SK-N-SH treated with all-trans-retinoic acid at 6 μM for 48 hours (cell line): Measurements from ENCODE around the gene TBC1D2.

ENCODE experiments used
- CSDC2 ChIP-seq: fragments of 250-450 bp; sonication (Bioruptor Pico); IDR thresholded peaks from 2 replicates; pipeline ENCODE4 v1.5.0; 2020; ENCODE audit warnings: mild to moderate bottlenecking, moderate library complexity
- ISL1 ChIP-seq: fragments of 250-450 bp; sonication (Bioruptor Pico); IDR thresholded peaks from 2 replicates; pipeline ENCODE4 v2.1.2; 2022; ENCODE audit warnings: mild to moderate bottlenecking, moderate library complexity
- SNAI2 ChIP-seq: fragments of 250-450 bp; sonication (Bioruptor Pico); IDR thresholded peaks from 2 replicates; pipeline ENCODE4 v1.5.0; 2020; ENCODE audit warnings: mild to moderate bottlenecking, moderate library complexity
- ZFP30 ChIP-seq: fragments of 450-650 bp; formaldehyde crosslinking; IDR thresholded peaks from 2 replicates; pipeline ENCODE4 v1.5.0; 2022; ENCODE audit warnings: mild to moderate bottlenecking, moderate library complexity
- ZNF565 ChIP-seq: fragments of 450-650 bp; formaldehyde crosslinking; conservative IDR thresholded peaks from 2 replicates; pipeline ENCODE4 v1.5.0; 2020; ENCODE audit warnings: low read depth, mild to moderate bottlenecking, moderate library complexity
- TF ChIP-seq, protein P1 (sequence below): fragments of 250-450 bp; sonication (Bioruptor Pico); IDR thresholded peaks from 2 replicates; pipeline ENCODE4 v1.5.1; 2020; ENCODE audit warnings: low read depth, mild to moderate bottlenecking, moderate library complexity
- TF ChIP-seq, protein P2 (sequence below): fragments of 250-450 bp; sonication (Bioruptor Pico); IDR thresholded peaks from 2 replicates; pipeline ENCODE4 v1.8.0; 2020; ENCODE audit warnings: mild to moderate bottlenecking, moderate library complexity, borderline replicate concordance
- TF ChIP-seq, protein P3 (sequence below): fragments of 250-450 bp; sonication (Bioruptor Pico); IDR thresholded peaks from 2 replicates; pipeline ENCODE4 v1.5.0; 2020; ENCODE audit warnings: mild to moderate bottlenecking, moderate library complexity

DNA sequence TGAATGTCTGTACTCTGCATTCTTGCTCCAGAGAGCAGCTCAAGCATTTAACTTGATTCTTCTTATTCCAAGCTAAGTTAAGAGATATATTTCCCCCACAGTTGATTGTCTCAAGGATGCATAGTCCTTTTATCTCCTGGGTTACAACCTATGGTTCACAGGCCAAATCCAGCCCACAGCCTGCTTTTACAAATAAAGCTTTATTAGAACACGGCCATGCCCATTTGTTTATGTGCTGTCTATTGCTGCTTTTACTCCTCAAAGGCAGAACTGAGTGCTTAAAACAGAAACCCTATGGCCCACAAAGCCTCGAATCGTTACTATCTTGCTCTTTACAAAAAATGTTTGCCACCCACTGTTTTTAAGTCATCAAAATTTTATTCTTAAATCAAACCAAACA lies 25.8 kb downstream of the TBC1D2 start:
- TF ChIP-seq, protein P1, sequence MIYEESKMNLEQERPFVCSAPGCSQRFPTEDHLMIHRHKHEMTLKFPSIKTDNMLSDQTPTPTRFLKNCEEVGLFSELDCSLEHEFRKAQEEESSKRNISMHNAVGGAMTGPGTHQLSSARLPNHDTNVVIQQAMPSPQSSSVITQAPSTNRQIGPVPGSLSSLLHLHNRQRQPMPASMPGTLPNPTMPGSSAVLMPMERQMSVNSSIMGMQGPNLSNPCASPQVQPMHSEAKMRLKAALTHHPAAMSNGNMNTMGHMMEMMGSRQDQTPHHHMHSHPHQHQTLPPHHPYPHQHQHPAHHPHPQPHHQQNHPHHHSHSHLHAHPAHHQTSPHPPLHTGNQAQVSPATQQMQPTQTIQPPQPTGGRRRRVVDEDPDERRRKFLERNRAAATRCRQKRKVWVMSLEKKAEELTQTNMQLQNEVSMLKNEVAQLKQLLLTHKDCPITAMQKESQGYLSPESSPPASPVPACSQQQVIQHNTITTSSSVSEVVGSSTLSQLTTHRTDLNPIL (CRISPR knock-in tag): no peak
- TF ChIP-seq CSDC2: no peak
- no peak for TF ChIP-seq ZFP30 (CRISPR knock-in tag)
- TF ChIP-seq, protein P2, sequence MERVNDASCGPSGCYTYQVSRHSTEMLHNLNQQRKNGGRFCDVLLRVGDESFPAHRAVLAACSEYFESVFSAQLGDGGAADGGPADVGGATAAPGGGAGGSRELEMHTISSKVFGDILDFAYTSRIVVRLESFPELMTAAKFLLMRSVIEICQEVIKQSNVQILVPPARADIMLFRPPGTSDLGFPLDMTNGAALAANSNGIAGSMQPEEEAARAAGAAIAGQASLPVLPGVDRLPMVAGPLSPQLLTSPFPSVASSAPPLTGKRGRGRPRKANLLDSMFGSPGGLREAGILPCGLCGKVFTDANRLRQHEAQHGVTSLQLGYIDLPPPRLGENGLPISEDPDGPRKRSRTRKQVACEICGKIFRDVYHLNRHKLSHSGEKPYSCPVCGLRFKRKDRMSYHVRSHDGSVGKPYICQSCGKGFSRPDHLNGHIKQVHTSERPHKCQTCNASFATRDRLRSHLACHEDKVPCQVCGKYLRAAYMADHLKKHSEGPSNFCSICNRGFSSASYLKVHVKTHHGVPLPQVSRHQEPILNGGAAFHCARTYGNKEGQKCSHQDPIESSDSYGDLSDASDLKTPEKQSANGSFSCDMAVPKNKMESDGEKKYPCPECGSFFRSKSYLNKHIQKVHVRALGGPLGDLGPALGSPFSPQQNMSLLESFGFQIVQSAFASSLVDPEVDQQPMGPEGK (CRISPR knock-in tag): no peak
- no peak for TF ChIP-seq ISL1 (CRISPR knock-in tag)
- TF ChIP-seq SNAI2 (CRISPR knock-in tag): no peak
- TF ChIP-seq ZNF565 (CRISPR knock-in tag): no peak
- TF ChIP-seq, protein P3, sequence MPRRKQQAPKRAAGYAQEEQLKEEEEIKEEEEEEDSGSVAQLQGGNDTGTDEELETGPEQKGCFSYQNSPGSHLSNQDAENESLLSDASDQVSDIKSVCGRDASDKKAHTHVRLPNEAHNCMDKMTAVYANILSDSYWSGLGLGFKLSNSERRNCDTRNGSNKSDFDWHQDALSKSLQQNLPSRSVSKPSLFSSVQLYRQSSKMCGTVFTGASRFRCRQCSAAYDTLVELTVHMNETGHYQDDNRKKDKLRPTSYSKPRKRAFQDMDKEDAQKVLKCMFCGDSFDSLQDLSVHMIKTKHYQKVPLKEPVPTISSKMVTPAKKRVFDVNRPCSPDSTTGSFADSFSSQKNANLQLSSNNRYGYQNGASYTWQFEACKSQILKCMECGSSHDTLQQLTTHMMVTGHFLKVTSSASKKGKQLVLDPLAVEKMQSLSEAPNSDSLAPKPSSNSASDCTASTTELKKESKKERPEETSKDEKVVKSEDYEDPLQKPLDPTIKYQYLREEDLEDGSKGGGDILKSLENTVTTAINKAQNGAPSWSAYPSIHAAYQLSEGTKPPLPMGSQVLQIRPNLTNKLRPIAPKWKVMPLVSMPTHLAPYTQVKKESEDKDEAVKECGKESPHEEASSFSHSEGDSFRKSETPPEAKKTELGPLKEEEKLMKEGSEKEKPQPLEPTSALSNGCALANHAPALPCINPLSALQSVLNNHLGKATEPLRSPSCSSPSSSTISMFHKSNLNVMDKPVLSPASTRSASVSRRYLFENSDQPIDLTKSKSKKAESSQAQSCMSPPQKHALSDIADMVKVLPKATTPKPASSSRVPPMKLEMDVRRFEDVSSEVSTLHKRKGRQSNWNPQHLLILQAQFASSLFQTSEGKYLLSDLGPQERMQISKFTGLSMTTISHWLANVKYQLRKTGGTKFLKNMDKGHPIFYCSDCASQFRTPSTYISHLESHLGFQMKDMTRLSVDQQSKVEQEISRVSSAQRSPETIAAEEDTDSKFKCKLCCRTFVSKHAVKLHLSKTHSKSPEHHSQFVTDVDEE (CRISPR knock-in tag): no peak
